ENCODE measurements around the gene JADE1.

DNA sequence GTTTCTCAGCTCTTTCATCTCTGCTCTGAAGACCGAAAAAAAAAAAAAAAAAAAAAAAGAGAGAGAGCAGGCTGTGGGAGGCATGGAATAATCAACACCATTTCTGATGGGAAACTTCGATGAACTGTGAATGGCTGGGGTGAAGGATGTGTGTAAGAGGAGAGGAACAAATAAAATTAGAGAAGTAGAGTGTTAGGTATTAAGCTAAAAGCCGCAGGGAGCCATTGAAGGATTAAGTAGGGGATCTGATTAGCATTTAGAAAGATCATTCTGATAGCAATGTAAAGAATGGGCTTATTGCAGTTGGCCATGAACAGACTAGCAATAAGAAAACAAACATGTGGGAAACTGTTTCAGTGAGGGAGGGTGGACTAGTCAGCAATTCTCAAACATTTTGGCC is 33.6 kb upstream of the JADE1 start:
- TF ChIP-seq, protein P1, sequence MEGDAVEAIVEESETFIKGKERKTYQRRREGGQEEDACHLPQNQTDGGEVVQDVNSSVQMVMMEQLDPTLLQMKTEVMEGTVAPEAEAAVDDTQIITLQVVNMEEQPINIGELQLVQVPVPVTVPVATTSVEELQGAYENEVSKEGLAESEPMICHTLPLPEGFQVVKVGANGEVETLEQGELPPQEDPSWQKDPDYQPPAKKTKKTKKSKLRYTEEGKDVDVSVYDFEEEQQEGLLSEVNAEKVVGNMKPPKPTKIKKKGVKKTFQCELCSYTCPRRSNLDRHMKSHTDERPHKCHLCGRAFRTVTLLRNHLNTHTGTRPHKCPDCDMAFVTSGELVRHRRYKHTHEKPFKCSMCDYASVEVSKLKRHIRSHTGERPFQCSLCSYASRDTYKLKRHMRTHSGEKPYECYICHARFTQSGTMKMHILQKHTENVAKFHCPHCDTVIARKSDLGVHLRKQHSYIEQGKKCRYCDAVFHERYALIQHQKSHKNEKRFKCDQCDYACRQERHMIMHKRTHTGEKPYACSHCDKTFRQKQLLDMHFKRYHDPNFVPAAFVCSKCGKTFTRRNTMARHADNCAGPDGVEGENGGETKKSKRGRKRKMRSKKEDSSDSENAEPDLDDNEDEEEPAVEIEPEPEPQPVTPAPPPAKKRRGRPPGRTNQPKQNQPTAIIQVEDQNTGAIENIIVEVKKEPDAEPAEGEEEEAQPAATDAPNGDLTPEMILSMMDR (IDR thresholded peaks at IDR 0.05), result no peak
- TF ChIP-seq POLR2A (IDR thresholded peaks at IDR 0.05), result no peak
